Fibroblast of pulmonary artery (primary cell): ENCODE data around the gene LIMS1.
A peak's percentile ranks its signal among the peaks of the same experiment; 100 is the strongest.

Source experiments
- DNase-seq: peaks from one replicate; pipeline ENCODE4 v3.0.0-alpha.2; 2010; ENCODE audit warnings: low read depth
- H3K4me3 ChIP-seq: replicated peaks from 2 replicates; pipeline ENCODE4 v1.5.1; 2011; ENCODE audit warnings: low read depth, mild to moderate bottlenecking, control low read depth, low read length, moderate library complexity
- CTCF ChIP-seq: IDR thresholded peaks from 2 replicates; pipeline ENCODE4 v1.5.1; 2011; ENCODE audit warnings: mild to moderate bottlenecking, control low read depth, low read length, inconsistent platforms; ENCODE audit errors: missing control alignments

Gene LIMS1

DNA sequence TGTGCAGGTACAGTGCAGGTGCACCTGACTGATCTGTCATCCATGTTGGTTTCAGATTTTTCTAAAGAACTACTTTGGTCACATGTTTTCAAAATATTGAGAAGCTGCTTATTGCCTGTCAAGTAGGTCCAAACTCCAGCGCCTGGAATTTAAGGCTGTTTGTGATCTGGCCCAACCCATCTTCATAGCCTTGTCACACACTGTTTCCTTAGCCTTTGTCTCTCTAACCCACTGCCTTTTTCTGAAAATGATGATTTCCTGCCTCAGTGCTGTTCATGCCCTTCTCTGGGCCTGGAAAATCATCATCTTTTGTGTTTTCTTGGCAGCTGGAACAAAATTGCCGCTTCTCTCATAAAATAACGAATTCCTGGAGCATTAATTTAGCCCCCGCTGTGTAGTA is 7.2 kb downstream of the LIMS1 start:
- H3K4me3 ChIP-seq = no peak overlapping the region
- no peak for TF ChIP-seq CTCF
- DNase-seq = no peak

GRCh38 chr2:108542071-108542470 is 7.8 kb downstream of the LIMS1 start:
- H3K4me3 ChIP-seq = no peak overlapping the region
- TF ChIP-seq CTCF = no peak
- peak; percentile 55 for DNase-seq

DNA sequence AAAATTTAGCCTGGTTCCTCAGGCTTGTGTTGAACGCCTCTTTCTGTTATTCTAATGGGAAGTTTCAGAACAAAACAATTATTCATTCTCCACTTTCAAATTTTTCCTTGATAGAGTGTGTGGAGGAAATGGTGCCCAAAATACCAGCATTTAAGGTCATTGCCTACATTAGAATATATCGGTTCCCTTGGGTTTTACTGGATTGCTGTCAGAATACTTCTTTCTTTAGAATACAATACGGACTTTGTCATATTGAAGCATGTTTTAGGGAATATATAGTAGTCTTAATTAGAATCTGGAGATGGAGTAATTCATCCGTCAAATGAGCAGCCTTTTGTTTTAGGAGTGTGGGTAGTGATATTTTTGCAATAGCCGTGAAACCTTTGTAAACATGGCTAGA is 13.3 kb downstream of the LIMS1 start:
- TF ChIP-seq CTCF = no peak
- no peak overlapping the region for H3K4me3 ChIP-seq

DNA sequence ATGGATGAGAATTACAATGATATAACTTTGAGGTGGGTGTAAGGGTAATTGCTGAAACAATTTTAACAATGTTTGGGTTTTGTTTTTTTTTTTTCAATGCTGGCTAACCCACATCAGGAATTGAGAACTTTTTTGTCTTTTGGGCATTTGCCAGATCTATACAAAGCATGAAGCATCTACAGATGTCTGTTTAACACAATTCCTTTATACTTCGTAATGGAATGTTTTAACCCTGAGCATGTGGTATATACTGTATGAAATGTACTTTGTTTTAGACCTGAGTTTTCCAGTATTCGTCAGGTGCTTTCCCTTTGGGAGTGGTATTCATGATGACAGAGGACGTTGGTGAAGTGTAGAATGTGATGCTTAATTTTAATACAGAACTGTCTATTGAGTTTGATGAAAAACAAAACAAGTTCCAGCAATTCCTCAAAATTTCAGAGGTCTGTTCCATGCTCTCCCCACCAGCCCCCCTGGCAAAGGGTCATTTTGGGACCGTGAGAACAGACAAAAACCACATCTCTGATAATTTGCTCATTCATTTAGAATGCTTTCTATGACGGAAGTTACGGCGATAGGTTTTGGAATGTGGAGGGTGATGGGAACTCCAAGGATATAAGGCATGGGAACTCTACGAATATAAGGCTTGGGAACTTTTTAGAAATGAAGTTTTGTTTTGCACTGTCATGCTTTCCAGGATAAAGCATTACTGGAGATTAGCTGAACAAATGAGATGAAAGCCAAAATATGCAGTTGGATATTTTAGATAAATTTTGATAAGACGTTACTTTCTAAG is 14.1 kb downstream of the LIMS1 start:
- no peak overlapping the region for H3K4me3 ChIP-seq
- peak; percentile 89 for DNase-seq

More for the DNA sequence above, 13.3 kb downstream of the LIMS1 start:
- no peak for DNase-seq

DNA sequence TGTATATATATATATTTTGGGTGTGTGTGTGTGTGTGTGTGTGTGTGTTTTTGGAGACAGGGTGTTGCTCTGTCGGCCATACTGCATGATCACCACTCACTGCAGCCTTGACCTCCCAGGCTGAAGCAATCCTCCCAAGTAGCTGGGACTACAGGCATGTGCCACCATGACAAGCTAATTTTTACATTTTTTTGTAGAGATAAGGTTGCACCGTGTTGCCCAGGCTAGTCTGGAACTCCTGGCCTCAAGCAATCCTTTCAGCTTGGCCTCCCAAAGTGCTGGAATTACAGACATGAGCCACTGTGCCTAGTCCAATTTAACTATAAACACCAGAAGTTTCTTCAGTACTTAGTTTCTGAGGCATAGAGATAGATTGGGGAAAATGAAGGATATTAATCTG is 18.3 kb downstream of the LIMS1 start:
- no peak for TF ChIP-seq CTCF
- DNase-seq = no peak
- no peak overlapping the region for H3K4me3 ChIP-seq

More for the DNA sequence above, 14.1 kb downstream of the LIMS1 start:
- no peak for TF ChIP-seq CTCF

DNA sequence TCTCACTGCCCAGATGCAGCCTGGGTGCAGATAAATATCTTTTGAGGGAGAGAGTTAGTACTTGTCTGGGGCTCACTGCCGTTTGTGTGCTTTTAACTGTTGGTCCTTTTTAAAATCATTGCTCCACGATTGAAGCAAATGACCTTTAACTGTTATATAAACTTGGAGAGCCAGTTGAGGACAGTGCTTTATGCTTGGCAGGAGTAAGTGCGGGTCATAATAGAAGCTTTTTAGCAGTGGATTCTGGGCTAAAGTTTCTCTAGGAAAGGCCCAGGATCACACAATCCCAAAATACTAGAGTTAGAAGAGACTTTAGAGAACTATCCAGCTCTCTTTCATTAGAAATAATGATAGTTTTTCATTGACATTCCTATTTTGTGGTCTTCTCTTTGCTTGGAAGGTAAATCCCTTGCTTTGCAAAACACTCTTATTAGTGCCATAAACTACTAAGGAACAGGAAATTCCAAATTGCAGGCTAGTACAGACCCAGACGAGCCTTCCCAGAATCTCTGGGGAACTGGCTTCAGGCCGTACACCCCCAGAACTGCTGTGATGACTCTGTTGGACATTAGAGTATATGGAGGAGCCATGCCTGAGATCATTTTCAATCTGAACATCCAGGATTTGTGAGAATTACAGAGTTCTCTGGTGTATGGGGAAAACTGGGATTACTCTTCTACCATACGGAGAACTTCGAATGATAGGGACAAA is 19.1 kb downstream of the LIMS1 start:
- no peak for DNase-seq
- no peak overlapping the region for H3K4me3 ChIP-seq
- no peak for TF ChIP-seq CTCF
